Mucosa of descending colon (tissue), 3 donors: ENCODE measurements around the gene RBPJL. TPM values are rescaled to one million over a fixed set of nuclear protein-coding genes. Genes with fewer than 3 reads are reported as not detected.

Experiments used
- ATAC-seq: fragments of 200-7000 bp; cut with Tn5 transposase; one replicate; pipeline ENCODE4 v1.9.1; 2020; ENCODE audit warnings: mild to moderate bottlenecking, moderate library complexity
- DNase-seq, 3 donors: peaks; one replicate each; pipeline ENCODE4 v3.0.0-alpha.2; 2020
- H3K36me3 ChIP-seq: fragments of 200-600 bp; one replicate; pipeline ENCODE4 v1.8.0; 2021; ENCODE audit warnings: low read depth, mild to moderate bottlenecking
- H3K4me1 ChIP-seq: fragments of 200-600 bp; one replicate; pipeline ENCODE4 v1.8.0; 2021; ENCODE audit warnings: low read depth, mild to moderate bottlenecking
- H3K4me3 ChIP-seq: fragments of 200-600 bp; one replicate; pipeline ENCODE4 v1.8.0; 2021; ENCODE audit warnings: mild to moderate bottlenecking
- H3K9me3 ChIP-seq: fragments of 200-600 bp; one replicate; pipeline ENCODE4 v1.8.0; 2021; ENCODE audit warnings: mild to moderate bottlenecking
- CTCF ChIP-seq: fragments of 200-600 bp; IDR thresholded peaks from one replicate; pipeline ENCODE4 v1.8.0; 2022; ENCODE audit warnings: antibody characterized with exemption, mild to moderate bottlenecking
- intact Hi-C, 2 donors: fragments of 100-400 bp; cut with DNase I in 1 of 2; cut with micrococcal nuclease in 1 of 2; formaldehyde crosslinking; loops; one replicate each; pipeline versions ENCODE4 v1.11.0 to v1.11.1; 2022; cut with DNase I, micrococcal nuclease
- total RNA-seq, 3 donors: library from RNA; stranded (reverse); fragmentation: NEBNext Ultra II Directional in 2 of 3; extraction: Animal tissue kit (Norgen Biotek cat#: 25700) in 2 of 3; gene quantifications; one replicate each; pipeline versions ENCODE4 v1.2.1 to v1.2.4, GENCODE V29; 2021 to 2023
- donor health status: DM: no; HTN: no; CAD: no; lungs with moderate emphysema.
- donor health status: DM: no; HTN: no; CAD: no.
- donor health status: DM: no; HTN: yes; CAD: no.

The RBPJL gene
- total RNA-seq, 3 donors from 2014 or later, result not detected

- TF ChIP-seq CTCF, result no peak
- Histone ChIP-seq H3K4me1 (no peaks in the 10 kb centered on the region), H3K4me3 (no peak overlapping the region), H3K9me3 (no peaks in the 10 kb centered on the region), H3K36me3 (no peaks in the 10 kb centered on the region)
- ATAC-seq, result no peak
- DNase-seq, result no peak
- intact Hi-C loops, result no loop called here
These were observed 31.3 kb upstream of the RBPJL start for GRCh38 chr20:45275338-45275737.

- Histone ChIP-seq H3K36me3 (no peaks in the 10 kb centered on the region), H3K4me3 (no peak overlapping the region), H3K9me3 (no peaks in the 10 kb centered on the region), H3K4me1 (no peaks in the 10 kb centered on the region)
- TF ChIP-seq CTCF, result no peak
- ATAC-seq (no peak), DNase-seq (no peak)
- intact Hi-C loops, result no loop called here
These were observed 26.6 kb upstream of the RBPJL start for GRCh38 chr20:45279992-45280391.

GRCh38 chr20:45282700-45283550 is 23.7 kb upstream of the RBPJL start:
- no peaks in the 10 kb centered on the region for H3K36me3 ChIP-seq
- no peaks in the 10 kb centered on the region for H3K9me3 ChIP-seq
- ATAC-seq, result no peak
- DNase-seq, result no peak
- no peak overlapping the region for H3K4me3 ChIP-seq
- intact Hi-C loops, result no loop called here
- no peak for TF ChIP-seq CTCF
- H3K4me1 ChIP-seq, result no peaks in the 10 kb centered on the region

GRCh38 chr20:45283551-45284057 is 23.0 kb upstream of the RBPJL start:
- intact Hi-C loops, result no loop called here
- no peak overlapping the region for H3K4me3 ChIP-seq
- H3K9me3 ChIP-seq, result no peaks in the 10 kb centered on the region
- ATAC-seq (peak; percentile 59), DNase-seq (no peak)
- H3K4me1 ChIP-seq, result no peaks in the 10 kb centered on the region
- no peak for TF ChIP-seq CTCF
- H3K36me3 ChIP-seq, result no peaks in the 10 kb centered on the region

- Histone ChIP-seq H3K36me3 (no peaks in the 10 kb centered on the region), H3K4me3 (no peak overlapping the region), H3K4me1 (no peaks in the 10 kb centered on the region), H3K9me3 (no peaks in the 10 kb centered on the region)
- intact Hi-C loops, result no loop called here
- DNase-seq (no peak), ATAC-seq (no peak)
- TF ChIP-seq CTCF, result no peak
These were observed 18.3 kb upstream of the RBPJL start for GRCh38 chr20:45288376-45288775.
